Right lobe of liver (tissue), 6 donors: ENCODE measurements around the gene CD74. TPM values are rescaled to one million over a fixed set of nuclear protein-coding genes. Genes with fewer than 3 reads are reported as not detected.
A peak's percentile ranks its signal among the peaks of the same experiment; 100 is the strongest.

Experiments
- ATAC-seq, 4 donors: fragments of 200-7000 bp; cut with Tn5 transposase; one replicate each; pipeline ENCODE4 v1.9.1; 2020; ENCODE audit warnings: mild to moderate bottlenecking in 4 of 4, moderate library complexity in 4 of 4
- DNase-seq, 3 donors: peaks; one replicate each; pipeline ENCODE4 v3.0.0-alpha.2; 2020
- H3K27ac ChIP-seq, 3 donors: fragments of 200-600 bp; one replicate each; pipeline ENCODE4 v1.8.0; 2022
- H3K27me3 ChIP-seq, 2 donors: fragments of 200-600 bp; one replicate each; pipeline ENCODE4 v1.8.0; 2022
- H3K36me3 ChIP-seq, 4 donors: fragments of 200-600 bp; sonication (generic) in 1 of 4; one replicate each; pipeline versions ENCODE4 v1.5.1 to v1.8.0; 2017 to 2022; ENCODE audit warnings: control low read depth in 1 of 4
- H3K4me1 ChIP-seq, 4 donors: fragments of 200-600 bp; sonication (generic) in 1 of 4; one replicate each; pipeline versions ENCODE4 v1.5.1 to v1.8.0; 2017 to 2022; ENCODE audit warnings: control low read depth in 1 of 4
- H3K4me3 ChIP-seq, 3 donors: fragments of 200-600 bp; one replicate each; pipeline ENCODE4 v1.8.0; 2022
- H3K9me3 ChIP-seq, 4 donors: fragments of 200-600 bp; sonication (generic) in 1 of 4; one replicate each; pipeline versions ENCODE4 v1.5.1 to v1.8.0; 2017 to 2022; ENCODE audit warnings: control low read depth in 1 of 4
- POLR2A ChIP-seq: fragments of 450-650 bp; IDR thresholded peaks from one replicate; pipeline ENCODE4 v1.6.1; 2017; ENCODE audit warnings: antibody characterized with exemption, mild to moderate bottlenecking
- WGBS: methylation state at CpG from one replicate; pipeline ENCODE4 v1.1.6; 2018; ENCODE audit warnings: low coverage, low lambda C conversion rate; ENCODE audit not compliant: insufficient coverage; ENCODE audit errors: missing lambda C conversion rate; 5-methylcytosine and 5-hydroxymethylcytosine counted together
- intact Hi-C, 2 donors: fragments of 100-400 bp; cut with DNase I; formaldehyde crosslinking; loops; one replicate each; pipeline versions ENCODE4 v1.11.2 to v1.14.1; 2022
- total RNA-seq, 6 experiments: library from RNA; depleted of rRNA in 2 of 6; stranded (reverse); fragments of >200 nt in 2 of 6; fragmentation: NEBNext Ultra II Directional in 3 of 6; extraction: Animal tissue kit (Norgen Biotek cat#: 25700) in 3 of 6; gene quantifications; one replicate each; pipeline versions ENCODE4 v1.1.0 to v1.2.4, GENCODE V29; 2016 to 2023
- TF ChIP-seq, protein P1 (sequence below), 4 donors: fragments of 200-600 bp in 3 of 4; fragments of 450-650 bp in 1 of 4; IDR thresholded peaks; one replicate each; pipeline versions ENCODE4 v1.5.1 to v1.8.0; 2016 to 2022; ENCODE audit warnings: antibody characterized with exemption in 4 of 4, mild to moderate bottlenecking in 2 of 4
- donor health status: DM: no; HTN: yes; CAD: no.
- donor health status: DM: no; HTN: no; CAD: no.
- donor health status: DM: no; HTN: no; CAD: no.
- donor health status: DM: no; HTN: yes; CAD: no.
- donor health status: DM: no; HTN: yes; CAD: no.

CD74 gene
- total RNA-seq, 6 experiments from 2014 or later, result 68.4 to 549 (median 211) TPM

- Histone ChIP-seq H3K36me3 (peaks cover 3 to 93% (median 43%) of the 10 kb centered on the region in 4 donors), H3K4me1 (no peaks in the 10 kb centered on the region), H3K27me3 (no peaks in the 10 kb centered on the region), H3K4me3 (no peak overlapping the region), H3K27ac (no peak overlapping the region), H3K9me3 (no peaks in the 10 kb centered on the region)
- no peak for DNase-seq
- peak in 2 of 4 donors; percentile 21 to 22 for ATAC-seq
- intact Hi-C loops, result no loop called here
- 72% methylated on average over 4 of the region's 10 CpGs for WGBS
- TF ChIP-seq POLR2A, result no peak
- TF ChIP-seq, protein P1, sequence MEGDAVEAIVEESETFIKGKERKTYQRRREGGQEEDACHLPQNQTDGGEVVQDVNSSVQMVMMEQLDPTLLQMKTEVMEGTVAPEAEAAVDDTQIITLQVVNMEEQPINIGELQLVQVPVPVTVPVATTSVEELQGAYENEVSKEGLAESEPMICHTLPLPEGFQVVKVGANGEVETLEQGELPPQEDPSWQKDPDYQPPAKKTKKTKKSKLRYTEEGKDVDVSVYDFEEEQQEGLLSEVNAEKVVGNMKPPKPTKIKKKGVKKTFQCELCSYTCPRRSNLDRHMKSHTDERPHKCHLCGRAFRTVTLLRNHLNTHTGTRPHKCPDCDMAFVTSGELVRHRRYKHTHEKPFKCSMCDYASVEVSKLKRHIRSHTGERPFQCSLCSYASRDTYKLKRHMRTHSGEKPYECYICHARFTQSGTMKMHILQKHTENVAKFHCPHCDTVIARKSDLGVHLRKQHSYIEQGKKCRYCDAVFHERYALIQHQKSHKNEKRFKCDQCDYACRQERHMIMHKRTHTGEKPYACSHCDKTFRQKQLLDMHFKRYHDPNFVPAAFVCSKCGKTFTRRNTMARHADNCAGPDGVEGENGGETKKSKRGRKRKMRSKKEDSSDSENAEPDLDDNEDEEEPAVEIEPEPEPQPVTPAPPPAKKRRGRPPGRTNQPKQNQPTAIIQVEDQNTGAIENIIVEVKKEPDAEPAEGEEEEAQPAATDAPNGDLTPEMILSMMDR (IDR thresholded peaks at IDR 0.05), result no peak
These were observed 35.6 kb downstream of the CD74 start for GRCh38 chr5:150376799-150377771.

DNA sequence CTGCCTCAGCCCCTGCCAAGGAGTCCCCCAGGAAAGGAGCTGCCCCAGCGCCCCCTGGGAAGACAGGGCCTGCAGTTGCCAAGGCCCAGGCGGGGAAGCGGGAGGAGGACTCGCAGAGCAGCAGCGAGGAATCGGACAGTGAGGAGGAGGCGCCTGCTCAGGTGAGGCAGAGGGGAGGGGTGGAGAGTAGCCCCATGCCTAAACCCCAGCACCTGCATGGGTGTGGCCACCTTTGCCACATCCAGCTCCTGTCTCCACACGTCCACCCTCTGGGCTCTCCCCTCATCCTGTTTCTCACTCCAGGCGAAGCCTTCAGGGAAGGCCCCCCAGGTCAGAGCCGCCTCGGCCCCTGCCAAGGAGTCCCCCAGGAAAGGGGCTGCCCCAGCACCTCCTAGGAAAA lies 38.1 kb downstream of the CD74 start:
- no peak for TF ChIP-seq POLR2A
- TF ChIP-seq, protein P1 (IDR thresholded peaks at IDR 0.05), result no peak
- DNase-seq (no peak), ATAC-seq (no peak)
- H3K27me3 ChIP-seq, result no peaks in the 10 kb centered on the region
- intact Hi-C loops, result no loop called here
- no peaks in the 10 kb centered on the region for H3K4me1 ChIP-seq
- H3K27ac ChIP-seq, result no peak overlapping the region
- no CpG with 5 or more reads among the region's 11 CpGs for WGBS
- no peaks in the 10 kb centered on the region for H3K9me3 ChIP-seq
- H3K4me3 ChIP-seq, result no peak overlapping the region
- H3K36me3 ChIP-seq, result peaks cover 3 to 91% (median 37%) of the 10 kb centered on the region in 4 donors

GRCh38 chr5:150372639-150373038 lies 40.1 kb downstream of the CD74 start:
- no peaks in the 10 kb centered on the region for H3K4me1 ChIP-seq
- no peak overlapping the region for H3K27ac ChIP-seq
- intact Hi-C loops, result no loop called here
- no peaks in the 10 kb centered on the region for H3K9me3 ChIP-seq
- TF ChIP-seq POLR2A, result no peak
- TF ChIP-seq, protein P1 (IDR thresholded peaks at IDR 0.05), result no peak
- H3K27me3 ChIP-seq, result no peaks in the 10 kb centered on the region
- peak; percentile 9 to 67 (median 26) for ATAC-seq
- WGBS, result 93% methylated on average over 4 of the region's 6 CpGs
- no peak overlapping the region for H3K4me3 ChIP-seq
- peaks cover 0 to 92% (median 38%) of the 10 kb centered on the region in 4 donors for H3K36me3 ChIP-seq
- DNase-seq, result no peak

GRCh38 chr5:150368526-150368925 lies 44.2 kb downstream of the CD74 start:
- H3K4me1 ChIP-seq, result no peaks in the 10 kb centered on the region
- H3K9me3 ChIP-seq, result no peaks in the 10 kb centered on the region
- no peaks in the 10 kb centered on the region for H3K27me3 ChIP-seq
- no peak for TF ChIP-seq POLR2A
- TF ChIP-seq, protein P1 (IDR thresholded peaks at IDR 0.05), result no peak
- H3K27ac ChIP-seq, result no peak overlapping the region
- H3K36me3 ChIP-seq, result peaks cover 0 to 83% (median 28%) of the 10 kb centered on the region in 4 donors
- intact Hi-C loops, result no loop called here
- ATAC-seq (no peak), DNase-seq (no peak)
- WGBS, result no CpG with 5 or more reads among the region's 4 CpGs
- H3K4me3 ChIP-seq, result no peak overlapping the region
